GM06990 (cell line): ENCODE data around the gene XCR1.

Experiments
- DNase-seq: peaks from one replicate; pipeline ENCODE4 v3.0.0-alpha.2; 2011; ENCODE audit not compliant: insufficient read length; ENCODE audit errors: extremely low read depth
- H3K27me3 ChIP-seq: replicated peaks from 2 replicates; pipeline ENCODE4 v1.6.0; 2011; ENCODE audit warnings: low read length; ENCODE audit not compliant: control insufficient read depth, insufficient read depth
- H3K36me3 ChIP-seq: 2 replicates; pipeline ENCODE4 v1.5.1; 2011; ENCODE audit warnings: low read length; ENCODE audit not compliant: control insufficient read depth, insufficient read depth
- H3K4me3 ChIP-seq: replicated peaks from 2 replicates; pipeline ENCODE4 v1.5.1; 2011; ENCODE audit warnings: low read depth, mild to moderate bottlenecking, control low read depth, low read length
- TF ChIP-seq, protein P1 (sequence below): IDR thresholded peaks from 2 replicates; pipeline ENCODE4 v1.5.1; 2011; ENCODE audit warnings: low read length, control low read depth, mild to moderate bottlenecking, inconsistent platforms; ENCODE audit not compliant: insufficient read depth, poor library complexity, severe bottlenecking

XCR1 gene

DNA sequence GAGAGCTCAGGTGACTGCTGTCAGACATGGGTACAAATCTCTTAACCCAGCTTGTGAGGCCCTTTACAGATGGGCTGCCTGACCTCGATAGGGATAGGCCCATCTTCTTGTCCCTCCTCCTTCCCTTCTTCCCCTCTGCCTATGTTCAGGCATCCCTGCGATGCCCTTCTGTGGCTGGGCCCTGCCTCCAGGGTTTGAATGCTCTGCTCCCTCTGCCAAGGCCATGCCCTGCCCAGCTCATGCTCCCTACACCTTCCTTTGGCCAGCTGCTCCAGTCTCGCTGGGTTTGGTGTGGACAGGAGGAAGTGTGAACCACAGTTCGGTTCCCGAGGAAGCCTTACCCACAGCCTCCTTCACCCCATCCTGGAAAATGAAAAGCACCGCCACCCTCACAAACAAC is 35.9 kb downstream of the XCR1 start:
- no peak for DNase-seq
- H3K36me3 ChIP-seq: no peaks in the 10 kb centered on the region
- TF ChIP-seq, protein P1, sequence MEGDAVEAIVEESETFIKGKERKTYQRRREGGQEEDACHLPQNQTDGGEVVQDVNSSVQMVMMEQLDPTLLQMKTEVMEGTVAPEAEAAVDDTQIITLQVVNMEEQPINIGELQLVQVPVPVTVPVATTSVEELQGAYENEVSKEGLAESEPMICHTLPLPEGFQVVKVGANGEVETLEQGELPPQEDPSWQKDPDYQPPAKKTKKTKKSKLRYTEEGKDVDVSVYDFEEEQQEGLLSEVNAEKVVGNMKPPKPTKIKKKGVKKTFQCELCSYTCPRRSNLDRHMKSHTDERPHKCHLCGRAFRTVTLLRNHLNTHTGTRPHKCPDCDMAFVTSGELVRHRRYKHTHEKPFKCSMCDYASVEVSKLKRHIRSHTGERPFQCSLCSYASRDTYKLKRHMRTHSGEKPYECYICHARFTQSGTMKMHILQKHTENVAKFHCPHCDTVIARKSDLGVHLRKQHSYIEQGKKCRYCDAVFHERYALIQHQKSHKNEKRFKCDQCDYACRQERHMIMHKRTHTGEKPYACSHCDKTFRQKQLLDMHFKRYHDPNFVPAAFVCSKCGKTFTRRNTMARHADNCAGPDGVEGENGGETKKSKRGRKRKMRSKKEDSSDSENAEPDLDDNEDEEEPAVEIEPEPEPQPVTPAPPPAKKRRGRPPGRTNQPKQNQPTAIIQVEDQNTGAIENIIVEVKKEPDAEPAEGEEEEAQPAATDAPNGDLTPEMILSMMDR: no peak
- H3K27me3 ChIP-seq: no peaks in the 10 kb centered on the region
- H3K4me3 ChIP-seq: no peak overlapping the region

- TF ChIP-seq, protein P1: no peak
- H3K27me3 ChIP-seq: no peaks in the 10 kb centered on the region
- no peak overlapping the region for H3K4me3 ChIP-seq
- DNase-seq: no peak
- no peaks in the 10 kb centered on the region for H3K36me3 ChIP-seq
These were observed 37.1 kb downstream of the XCR1 start for GRCh38 chr3:45990181-45990580.

DNA sequence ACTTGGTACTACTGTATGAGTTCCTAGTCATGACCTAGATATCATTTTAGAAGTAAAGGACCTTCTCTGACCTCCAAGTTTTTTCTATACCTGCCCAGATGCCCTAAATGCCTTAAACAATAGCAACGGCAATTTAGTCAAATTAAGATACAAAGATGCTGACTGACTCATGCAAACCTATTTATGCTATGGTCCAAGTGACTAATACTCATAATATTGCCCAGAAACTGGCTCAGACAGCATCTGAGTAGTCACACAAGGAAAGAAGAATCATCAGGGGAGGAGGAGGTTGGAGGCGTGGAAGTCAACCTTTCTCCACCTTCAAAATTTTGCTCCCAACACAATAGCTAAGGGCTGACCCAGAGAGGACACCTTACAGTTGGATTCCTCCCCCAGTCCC is 38.5 kb downstream of the XCR1 start:
- DNase-seq: no peak
- TF ChIP-seq, protein P1: no peak
- no peaks in the 10 kb centered on the region for H3K27me3 ChIP-seq
- H3K4me3 ChIP-seq: no peak overlapping the region
- peaks cover 5% of the 10 kb centered on the region for H3K36me3 ChIP-seq

DNA sequence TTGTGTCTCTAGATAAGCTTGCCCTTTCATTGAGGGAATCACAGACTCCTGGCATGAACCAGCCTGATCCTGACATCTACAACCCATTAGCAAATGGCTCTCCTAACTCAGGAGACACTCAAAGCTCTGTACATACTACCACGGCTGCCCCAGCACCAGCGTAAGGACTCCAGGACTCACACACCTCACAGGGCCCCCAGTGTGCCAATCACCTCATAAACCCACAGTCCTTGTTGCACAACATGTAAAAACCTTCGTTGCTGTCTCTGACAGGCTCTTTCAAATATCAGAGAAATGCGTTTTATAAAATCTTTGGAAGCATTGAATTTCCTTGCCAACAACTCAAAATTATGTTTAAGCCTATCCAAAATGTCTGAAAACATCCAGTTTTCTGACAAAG is 38.9 kb downstream of the XCR1 start:
- no peak for DNase-seq

DNA sequence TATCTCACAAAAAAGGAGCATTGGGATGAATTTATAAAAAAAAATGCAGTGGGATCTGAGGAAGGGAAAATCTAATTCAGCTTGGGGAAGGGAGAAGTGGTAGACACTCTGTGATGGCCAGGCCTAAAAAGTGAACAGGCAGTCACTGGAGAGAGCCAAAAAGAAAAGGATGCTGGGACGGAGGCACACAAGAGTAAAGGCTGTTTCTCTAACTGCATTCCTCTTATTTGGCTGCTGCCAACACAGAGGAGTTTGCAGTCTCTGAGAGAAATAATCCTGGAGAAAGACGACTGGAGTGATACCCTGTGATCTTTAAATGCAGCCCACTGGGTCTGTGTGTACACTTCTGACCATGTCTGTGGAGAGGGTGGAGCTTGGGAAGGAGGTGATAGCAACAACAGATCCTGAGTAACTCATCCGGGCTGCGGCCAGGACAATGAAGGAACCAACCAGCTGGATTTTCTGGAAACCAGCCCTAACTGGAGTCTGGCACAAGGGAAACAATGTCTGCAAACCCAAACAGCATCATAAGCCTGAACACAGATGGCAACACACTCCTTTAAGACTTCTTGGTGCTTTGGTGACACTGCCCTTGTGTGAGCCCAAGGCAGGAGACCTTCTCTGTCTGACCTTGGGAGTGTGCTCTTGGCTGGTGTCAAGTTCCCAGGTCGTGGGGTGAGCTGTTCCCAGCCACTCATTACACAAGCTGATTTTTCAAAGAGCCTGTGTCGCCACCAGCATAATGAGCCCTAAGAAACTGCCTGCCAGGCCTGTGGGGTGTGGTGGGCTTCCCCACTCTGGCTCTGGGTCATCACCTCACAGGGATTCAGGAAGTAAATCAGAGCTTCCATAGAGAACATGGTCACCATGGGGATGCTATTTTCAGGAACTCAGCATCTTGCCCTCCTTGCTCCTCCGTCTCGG is 39.7 kb downstream of the XCR1 start:
- no peak for DNase-seq
- TF ChIP-seq, protein P1: no peak
- Histone ChIP-seq H3K4me3 (no peak overlapping the region), H3K27me3 (no peaks in the 10 kb centered on the region), H3K36me3 (peaks cover 5% of the 10 kb centered on the region)

More for the DNA sequence above, 38.9 kb downstream of the XCR1 start:
- H3K27me3 ChIP-seq: no peaks in the 10 kb centered on the region
- TF ChIP-seq, protein P1: no peak
- no peak overlapping the region for H3K4me3 ChIP-seq
- H3K36me3 ChIP-seq: peaks cover 5% of the 10 kb centered on the region
